Activated T-cell treated with anti-CD3 and anti-CD28 coated beads, Interleukin-2, amount 50 U/mL, for 72 hours (primary cell): ENCODE measurements around the gene NPW. TPM values are rescaled to one million over a fixed set of nuclear protein-coding genes. Genes with fewer than 3 reads are reported as not detected.
A peak's percentile ranks its signal among the peaks of the same experiment; 100 is the strongest.

Experiments used
- ATAC-seq, 2 donors: fragments of 150-1000 bp; cut with Tn5 transposase; replicated peaks in 1 of 2; 2 replicates each; pipeline ENCODE4 v1.10.0; 2021; ENCODE audit warnings: moderate library complexity in 2 of 2, mild to moderate bottlenecking in 1 of 2
- DNase-seq, 2 donors: peaks; one replicate each; pipeline ENCODE4 v3.0.0; 2021 to 2022; ENCODE audit warnings: mixed read lengths in 1 of 2
- H3K27ac Mint-ChIP-seq: one replicate; pipeline ENCODE4 v1.8.0; 2022; ENCODE audit warnings: mild to moderate bottlenecking, moderate library complexity, mixed read lengths
- H3K27me3 Mint-ChIP-seq: one replicate; pipeline ENCODE4 v1.8.0; 2022; ENCODE audit warnings: low read depth, mixed read lengths
- H3K36me3 Mint-ChIP-seq, 2 donors: one replicate each; pipeline ENCODE4 v1.8.0; 2022; ENCODE audit warnings: mixed read lengths in 2 of 2, mild to moderate bottlenecking in 1 of 2; ENCODE audit not compliant: insufficient read depth in 2 of 2
- H3K4me1 Mint-ChIP-seq: one replicate; pipeline ENCODE4 v1.8.0; 2022; ENCODE audit warnings: low read depth, mixed read lengths
- H3K4me3 Mint-ChIP-seq, 2 donors: one replicate each; pipeline ENCODE4 v1.8.0; 2022; ENCODE audit warnings: mild to moderate bottlenecking in 2 of 2, mixed read lengths in 2 of 2, moderate library complexity in 2 of 2
- H3K9me3 Mint-ChIP-seq, 2 donors: one replicate each; pipeline ENCODE4 v1.8.0; 2022; ENCODE audit warnings: mixed read lengths in 2 of 2
- total RNA-seq, 2 donors: library from RNA; stranded (reverse); gene quantifications; one replicate each; pipeline ENCODE4 v1.2.3, GENCODE V29; 2022

The NPW gene
- total RNA-seq, 2 donors from 2014 or later = 1.5 to 1.9 TPM

DNA sequence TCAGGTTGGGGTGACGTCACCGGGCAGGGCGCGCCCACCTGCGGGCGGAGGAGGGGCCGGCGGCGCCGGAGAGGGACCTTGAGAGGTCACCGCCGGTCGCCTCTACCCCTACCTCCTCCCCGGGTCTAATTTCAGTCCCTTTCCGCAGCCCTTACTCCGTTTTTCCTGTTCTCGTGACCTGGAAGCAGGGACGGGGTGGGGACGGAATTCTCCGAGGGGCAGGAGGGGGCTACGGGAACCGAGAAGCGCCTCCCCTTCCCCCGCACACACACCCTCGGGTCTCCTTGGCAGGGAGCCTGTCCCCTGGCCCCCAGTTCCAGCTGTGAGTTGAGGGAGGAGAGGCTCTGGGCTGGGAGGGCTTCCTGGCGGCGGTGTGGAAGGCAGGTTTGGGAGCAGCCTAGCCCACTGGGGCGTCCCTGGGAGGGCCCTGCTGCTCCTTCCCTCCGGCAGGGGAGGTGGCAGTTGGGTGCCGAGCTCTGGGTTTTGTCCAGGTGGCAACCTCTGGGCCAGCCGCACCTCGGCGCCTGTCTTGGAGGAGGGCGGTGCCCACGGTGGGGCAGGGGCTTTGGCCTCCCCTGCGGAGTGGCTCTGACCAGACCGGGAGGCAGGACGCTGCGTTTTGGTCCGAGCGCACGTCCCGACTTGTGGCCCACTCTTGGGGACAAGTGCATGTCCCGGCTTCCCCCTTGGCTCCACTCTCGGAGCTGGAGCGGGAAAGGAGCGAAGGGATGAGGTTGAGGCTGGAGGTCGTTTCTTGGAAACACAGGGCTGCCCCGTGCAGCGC is 29.0 kb upstream of the NPW start:
- DNase-seq (peak; percentile 80 to 83), ATAC-seq (peak; percentile 8 to 16)
- Mint-ChIP-seq H3K36me3 (peaks cover 6% of the 10 kb centered on the region in 2 donors), H3K27ac (no peak overlapping the region), H3K27me3 (peaks cover 8% of the 10 kb centered on the region), H3K4me3 (peak overlapping the region; percentile 86 to 88), H3K4me1 (peaks cover 22% of the 10 kb centered on the region), H3K9me3 (no peaks in the 10 kb centered on the region)

DNA sequence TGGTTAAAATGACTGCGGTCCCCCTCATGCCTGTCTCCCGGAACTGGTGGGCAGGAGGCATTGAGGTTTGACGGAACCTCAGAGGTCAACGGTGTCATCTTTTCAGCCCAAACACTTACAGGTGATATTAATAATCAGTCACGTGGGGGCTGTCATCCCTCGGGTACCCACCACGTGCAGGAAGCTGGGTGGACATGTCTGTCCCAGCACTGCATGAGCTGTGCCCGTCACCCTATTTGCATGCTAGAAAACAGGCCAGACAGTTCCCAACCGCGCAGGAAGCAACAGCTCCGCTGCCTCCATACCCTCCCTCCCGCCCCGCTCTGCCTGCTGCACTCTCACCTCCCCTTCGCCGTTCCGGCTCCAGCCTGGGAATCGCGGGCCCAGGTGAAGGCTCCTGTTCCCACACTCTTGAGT is 28.4 kb upstream of the NPW start:
- H3K36me3 Mint-ChIP-seq = peaks cover 6% of the 10 kb centered on the region in 2 donors
- peaks cover 8% of the 10 kb centered on the region for H3K27me3 Mint-ChIP-seq
- H3K4me1 Mint-ChIP-seq = peaks cover 25% of the 10 kb centered on the region
- peak; percentile 57 to 59 for DNase-seq
- peak; percentile 39 to 46 for ATAC-seq
- peak overlapping the region; percentile 86 to 88 for H3K4me3 Mint-ChIP-seq
- H3K9me3 Mint-ChIP-seq = no peaks in the 10 kb centered on the region
- H3K27ac Mint-ChIP-seq = no peak overlapping the region

DNA sequence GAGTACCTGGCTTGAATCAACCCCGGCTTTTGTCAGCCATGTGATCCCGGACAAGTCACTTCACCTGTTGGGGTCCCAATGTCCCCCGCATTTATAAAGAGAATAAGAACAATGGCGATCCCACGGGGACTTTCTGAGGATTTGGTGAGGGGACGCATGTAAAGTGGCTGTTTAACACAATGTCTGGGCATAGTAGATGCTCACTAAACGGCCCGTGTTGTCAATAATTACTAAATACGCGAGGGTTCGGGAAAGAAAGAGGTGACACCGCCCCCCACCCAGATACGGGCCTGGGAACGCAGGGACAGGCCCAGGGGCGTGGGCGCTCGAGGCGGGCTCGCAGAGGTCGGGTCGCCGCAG is 28.0 kb upstream of the NPW start:
- H3K27me3 Mint-ChIP-seq = peaks cover 8% of the 10 kb centered on the region
- ATAC-seq = no peak

DNA sequence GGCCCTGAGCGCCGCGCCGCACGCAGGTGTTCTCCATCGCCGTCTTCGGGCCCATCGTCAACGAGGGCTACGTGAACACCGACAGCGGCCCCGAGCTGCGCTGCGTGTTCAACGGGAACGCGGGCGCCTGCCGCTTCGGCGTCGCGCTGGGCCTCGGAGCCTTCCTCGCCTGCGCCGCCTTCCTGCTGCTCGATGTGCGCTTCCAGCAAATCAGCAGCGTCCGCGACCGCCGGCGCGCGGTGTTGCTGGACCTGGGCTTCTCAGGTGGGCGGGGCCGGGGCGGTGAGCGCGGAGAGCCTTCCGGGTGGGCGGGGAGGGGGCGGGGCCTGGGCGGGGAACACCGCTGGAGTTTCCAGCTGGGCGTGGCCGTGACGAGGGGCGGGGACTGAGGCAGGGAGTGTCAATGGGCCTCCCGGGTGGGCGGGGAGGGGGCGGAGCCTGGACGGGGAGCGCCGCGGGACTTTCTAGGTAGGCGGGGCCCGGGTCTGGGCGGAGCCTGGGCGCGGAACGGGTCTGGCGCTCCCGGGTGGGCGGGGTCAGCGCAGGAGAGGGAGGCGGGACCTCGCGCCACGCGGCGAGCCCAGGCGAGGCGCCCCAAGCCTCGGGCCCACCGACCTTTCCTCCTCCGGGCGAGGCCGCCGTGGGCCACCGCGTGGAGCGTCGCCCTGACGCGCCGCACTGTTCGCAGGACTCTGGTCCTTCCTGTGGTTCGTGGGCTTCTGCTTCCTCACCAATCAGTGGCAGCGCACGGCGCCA is 27.5 kb upstream of the NPW start:
- DNase-seq (peak; percentile 97), ATAC-seq (peak; percentile 64 to 71)
- Mint-ChIP-seq H3K9me3 (no peaks in the 10 kb centered on the region), H3K27me3 (peaks cover 8% of the 10 kb centered on the region), H3K27ac (no peak overlapping the region), H3K4me1 (peaks cover 33% of the 10 kb centered on the region), H3K4me3 (peak overlapping the region; percentile 86 to 88), H3K36me3 (peaks cover 2 to 6% of the 10 kb centered on the region in 2 donors)

More for the DNA sequence above, 28.0 kb upstream of the NPW start:
- no peak for DNase-seq
- peaks cover 2 to 6% of the 10 kb centered on the region in 2 donors for H3K36me3 Mint-ChIP-seq
- H3K4me1 Mint-ChIP-seq = peaks cover 30% of the 10 kb centered on the region
- no peaks in the 10 kb centered on the region for H3K9me3 Mint-ChIP-seq
- H3K4me3 Mint-ChIP-seq = peak overlapping the region; percentile 86 to 88
- peak overlapping the region; percentile 50 for H3K27ac Mint-ChIP-seq

DNA sequence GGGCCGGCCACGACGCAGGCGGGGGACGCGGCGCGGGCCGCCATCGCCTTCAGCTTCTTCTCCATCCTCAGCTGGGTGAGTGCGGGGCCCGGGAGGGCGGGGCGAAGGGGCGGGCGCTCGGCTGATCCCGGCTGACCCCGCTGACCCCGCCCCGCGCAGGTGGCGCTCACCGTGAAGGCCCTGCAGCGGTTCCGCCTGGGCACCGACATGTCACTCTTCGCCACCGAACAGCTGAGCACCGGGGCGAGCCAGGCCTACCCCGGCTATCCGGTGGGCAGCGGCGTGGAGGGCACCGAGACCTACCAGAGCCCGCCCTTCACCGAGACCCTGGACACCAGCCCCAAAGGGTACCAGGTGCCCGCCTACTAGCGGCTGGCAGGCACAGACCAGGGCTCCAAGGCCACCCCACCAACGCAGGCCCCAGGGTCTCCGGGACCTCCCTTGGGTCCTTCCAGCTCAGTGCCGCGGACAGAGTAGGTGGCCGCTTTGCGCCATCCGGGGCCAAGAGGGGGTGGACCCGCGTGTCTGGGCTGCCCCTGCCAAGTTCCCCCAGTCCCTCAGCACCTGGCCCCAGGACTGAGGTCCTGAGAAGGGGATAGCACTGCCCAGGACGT is 26.8 kb upstream of the NPW start:
- Mint-ChIP-seq H3K4me3 (no peak overlapping the region), H3K36me3 (peaks cover 2 to 6% of the 10 kb centered on the region in 2 donors)

DNA sequence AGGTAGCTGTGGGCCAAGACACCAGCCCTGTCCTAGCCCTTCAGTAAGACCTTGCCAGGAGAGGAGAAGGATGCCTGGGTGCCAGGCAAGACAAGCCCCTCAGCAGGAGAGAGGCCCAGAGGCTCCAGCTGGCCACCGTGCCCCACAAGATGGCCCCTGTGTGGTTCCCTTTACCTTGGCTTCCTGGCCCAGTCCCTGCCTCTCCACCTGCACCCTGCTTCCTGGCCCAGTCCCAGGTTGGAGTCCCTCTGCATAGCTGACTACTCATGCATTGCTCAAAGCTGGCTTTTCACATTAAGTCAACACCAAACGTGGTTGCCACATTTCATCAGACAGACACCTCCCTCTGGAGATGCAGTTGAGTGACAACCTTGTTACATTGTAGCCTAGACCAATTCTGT is 25.9 kb upstream of the NPW start:
- peaks cover 3 to 6% of the 10 kb centered on the region in 2 donors for H3K36me3 Mint-ChIP-seq
- peaks cover 33% of the 10 kb centered on the region for H3K4me1 Mint-ChIP-seq
- peak overlapping the region in 1 of 2 donors; percentile 36 for H3K4me3 Mint-ChIP-seq
- peak overlapping the region; percentile 23 for H3K27ac Mint-ChIP-seq
- H3K27me3 Mint-ChIP-seq = peaks cover 3% of the 10 kb centered on the region
- peak; percentile 45 to 55 for ATAC-seq
- DNase-seq = peak; percentile 74 to 75
- H3K9me3 Mint-ChIP-seq = no peaks in the 10 kb centered on the region

More for the DNA sequence above, 26.8 kb upstream of the NPW start:
- Mint-ChIP-seq H3K4me1 (peaks cover 33% of the 10 kb centered on the region), H3K9me3 (no peaks in the 10 kb centered on the region), H3K27me3 (peaks cover 8% of the 10 kb centered on the region), H3K27ac (no peak overlapping the region)
- ATAC-seq = no peak
- DNase-seq = no peak

DNA sequence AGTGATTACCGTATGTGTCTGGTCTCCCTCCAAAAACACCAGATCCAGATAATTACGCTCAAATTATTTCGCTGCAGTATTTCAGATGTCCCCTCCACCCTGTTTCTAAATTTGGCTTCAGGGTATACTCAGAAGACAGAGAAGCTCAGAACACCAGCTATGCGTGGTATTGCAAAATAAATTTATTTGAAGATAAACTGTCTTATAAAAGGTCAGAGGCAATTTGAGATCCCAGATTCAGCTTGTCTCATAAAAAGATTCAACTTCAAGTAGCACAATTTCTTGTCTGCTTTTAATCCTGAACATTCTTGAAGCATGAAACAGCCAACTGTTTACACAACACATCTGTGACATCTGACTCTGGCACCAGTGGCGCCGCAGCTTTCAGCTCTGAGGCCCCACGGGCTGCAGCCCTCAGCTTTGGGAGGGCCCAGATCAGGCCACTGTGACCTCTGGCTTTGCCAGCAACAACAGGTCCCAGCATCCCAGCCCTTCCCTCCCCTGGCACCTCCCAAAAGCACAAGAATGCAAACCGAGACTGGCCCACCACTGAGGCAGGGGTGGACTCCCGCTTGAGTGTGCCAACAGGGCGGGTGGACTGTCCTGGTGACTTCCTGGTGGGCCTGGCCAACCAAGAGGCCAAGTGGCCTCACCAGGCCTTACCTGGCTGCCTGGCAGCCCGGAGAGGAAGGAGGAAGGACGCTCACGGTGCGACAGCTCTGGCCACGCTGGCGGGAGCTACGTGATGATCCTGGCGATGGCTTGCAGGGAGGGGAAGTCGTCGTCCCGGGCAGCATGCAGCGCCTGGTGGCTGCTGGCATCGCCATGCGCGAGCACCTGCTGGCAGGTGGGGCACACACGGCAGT is 21.9 kb upstream of the NPW start:
- peaks cover 24% of the 10 kb centered on the region for H3K4me1 Mint-ChIP-seq
- peaks cover 4 to 9% of the 10 kb centered on the region in 2 donors for H3K36me3 Mint-ChIP-seq

DNA sequence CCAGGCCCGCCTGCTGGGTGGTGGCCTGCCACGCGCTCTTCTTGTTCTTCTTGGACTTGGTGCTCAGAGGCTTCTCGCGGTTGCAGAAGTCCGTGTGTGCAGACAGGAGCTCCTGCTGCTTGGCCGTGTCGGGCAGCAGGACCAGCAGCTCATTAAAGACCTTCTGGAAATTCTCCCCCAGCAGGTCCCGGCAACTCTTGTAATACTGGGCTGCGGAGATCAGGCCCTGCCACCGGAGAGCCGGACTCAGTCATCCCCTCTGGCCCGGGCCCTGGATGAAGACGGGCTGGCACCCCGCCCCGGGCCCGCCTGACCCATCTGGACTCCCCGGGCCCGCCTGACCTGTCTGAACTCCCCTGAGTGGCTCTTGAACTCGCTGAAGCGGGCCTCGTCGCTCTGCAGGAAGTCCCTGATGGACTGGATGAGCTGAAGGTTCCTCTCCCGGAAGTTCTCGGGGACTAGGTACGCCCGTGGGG is 21.2 kb upstream of the NPW start:
- peaks cover 3 to 9% of the 10 kb centered on the region in 2 donors for H3K36me3 Mint-ChIP-seq
- H3K4me3 Mint-ChIP-seq = no peak overlapping the region
- no peaks in the 10 kb centered on the region for H3K9me3 Mint-ChIP-seq
- ATAC-seq = no peak
- no peaks in the 10 kb centered on the region for H3K27me3 Mint-ChIP-seq
- peaks cover 21% of the 10 kb centered on the region for H3K4me1 Mint-ChIP-seq
- no peak for DNase-seq
- no peak overlapping the region for H3K27ac Mint-ChIP-seq

More for the DNA sequence above, 21.9 kb upstream of the NPW start:
- DNase-seq (no peak), ATAC-seq (no peak)
- Mint-ChIP-seq H3K4me3 (no peak overlapping the region), H3K27ac (no peak overlapping the region), H3K9me3 (no peaks in the 10 kb centered on the region), H3K27me3 (no peaks in the 10 kb centered on the region)

DNA sequence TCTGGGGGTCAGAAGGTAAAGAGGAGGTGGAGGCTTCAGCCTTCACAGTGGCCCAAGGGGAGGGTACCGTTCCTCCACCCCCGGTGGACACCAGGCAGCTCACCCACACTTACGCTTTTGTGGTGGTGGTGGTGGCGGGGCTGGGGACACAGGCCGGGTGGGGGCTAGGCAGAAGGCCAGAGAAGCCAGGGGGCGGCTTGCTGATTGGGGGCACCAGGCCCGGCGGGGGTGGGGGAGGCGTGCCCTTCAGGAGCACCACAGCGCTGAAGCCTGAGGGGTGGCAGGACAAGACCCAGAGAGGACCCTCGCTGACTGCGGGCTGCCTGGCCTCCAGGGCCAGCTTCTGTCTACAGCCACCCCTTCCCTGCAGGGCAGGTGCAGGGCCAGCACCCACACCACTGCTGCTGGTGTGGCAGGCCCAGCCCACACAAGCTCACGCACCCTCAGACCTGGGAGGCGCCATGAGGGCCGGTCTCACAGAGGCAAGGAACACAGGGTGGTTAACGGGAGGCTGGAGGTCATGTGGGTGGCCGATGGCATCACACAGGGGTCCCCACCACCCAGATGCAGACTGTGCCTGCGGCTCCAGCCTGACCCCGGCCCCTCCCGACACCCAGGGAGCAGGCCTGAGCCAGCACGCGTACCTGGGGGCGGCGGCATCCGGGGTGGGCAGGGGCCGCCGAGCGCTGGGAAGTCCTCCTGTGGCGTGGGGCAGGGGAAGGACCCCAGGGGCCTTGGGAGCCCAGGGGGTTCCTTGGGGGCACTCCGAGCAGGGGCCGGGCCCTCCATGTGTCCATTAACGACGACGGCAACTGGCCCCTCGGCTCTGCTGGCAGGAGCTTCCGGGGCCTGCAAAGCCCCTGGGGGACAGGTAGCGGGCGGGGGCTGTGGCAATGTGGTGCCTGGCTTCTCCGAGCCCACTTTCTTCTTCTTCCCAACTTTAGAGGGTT is 20.5 kb upstream of the NPW start:
- ATAC-seq = no peak
- H3K27me3 Mint-ChIP-seq = no peaks in the 10 kb centered on the region
- no peak overlapping the region for H3K27ac Mint-ChIP-seq
- DNase-seq = no peak
- peaks cover 14% of the 10 kb centered on the region for H3K4me1 Mint-ChIP-seq
- no peak overlapping the region for H3K4me3 Mint-ChIP-seq
- H3K36me3 Mint-ChIP-seq = peaks cover 2 to 9% of the 10 kb centered on the region in 2 donors
- H3K9me3 Mint-ChIP-seq = no peaks in the 10 kb centered on the region

DNA sequence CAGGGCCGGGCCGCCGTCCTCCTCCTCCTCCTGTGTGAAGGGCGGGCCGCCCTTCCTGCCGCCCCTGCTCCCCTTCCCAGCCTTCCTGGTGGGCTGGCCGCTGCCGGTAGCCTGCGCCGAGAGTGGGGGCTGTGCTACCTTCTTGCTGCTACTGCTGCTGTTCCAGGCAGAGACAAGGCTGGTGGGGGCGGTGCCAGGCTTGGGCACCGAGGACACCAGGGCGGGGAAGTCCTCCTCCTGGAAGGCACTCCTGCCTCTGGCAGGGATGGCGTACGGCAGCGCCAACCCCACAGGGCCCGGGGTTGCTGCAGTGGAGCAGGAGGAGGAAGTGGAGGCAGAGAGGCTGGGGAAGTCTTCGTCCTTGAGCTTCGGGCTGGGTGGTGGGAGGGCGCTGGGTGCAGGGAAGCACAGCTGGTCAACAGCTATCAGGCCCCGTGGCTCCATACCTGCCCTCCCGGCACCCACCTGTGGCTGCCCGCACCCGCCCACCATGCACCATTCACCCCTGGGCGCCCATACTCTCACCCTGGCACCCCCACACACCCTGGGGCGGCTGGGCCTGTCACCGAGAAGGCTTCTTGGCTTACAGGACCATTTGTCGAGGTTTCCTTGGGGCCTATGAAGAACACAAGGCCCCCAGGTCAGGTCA is 19.6 kb upstream of the NPW start:
- DNase-seq = no peak
- H3K27ac Mint-ChIP-seq = no peak overlapping the region
- H3K4me3 Mint-ChIP-seq = no peak overlapping the region
- peaks cover 14% of the 10 kb centered on the region for H3K4me1 Mint-ChIP-seq
- H3K36me3 Mint-ChIP-seq = peaks cover 2 to 9% of the 10 kb centered on the region in 2 donors
- no peaks in the 10 kb centered on the region for H3K9me3 Mint-ChIP-seq
- H3K27me3 Mint-ChIP-seq = no peaks in the 10 kb centered on the region
- no peak for ATAC-seq

DNA sequence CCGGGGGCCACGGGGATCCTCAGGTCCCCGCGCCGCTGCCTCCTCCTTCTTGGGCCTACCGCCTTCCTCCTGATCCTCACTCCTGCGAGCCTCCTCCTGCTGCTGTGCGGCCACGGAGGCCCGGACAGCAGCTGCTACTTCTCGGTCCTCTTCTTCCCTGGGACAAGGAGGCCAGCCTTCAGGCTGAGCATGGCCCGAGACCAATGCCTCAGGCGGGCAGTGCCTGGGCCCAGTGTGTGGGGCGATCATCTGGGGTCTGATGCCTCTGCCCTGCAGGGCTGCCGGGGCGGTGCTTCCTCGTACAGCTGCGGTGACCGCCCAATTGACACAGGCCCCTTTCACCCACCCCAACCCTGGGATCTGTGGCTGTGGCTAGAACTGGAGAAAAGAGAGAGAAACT is 18.6 kb upstream of the NPW start:
- H3K36me3 Mint-ChIP-seq = peaks cover 2 to 7% of the 10 kb centered on the region in 2 donors

More for the DNA sequence above, 18.6 kb upstream of the NPW start:
- Mint-ChIP-seq H3K4me3 (no peak overlapping the region), H3K27me3 (no peaks in the 10 kb centered on the region), H3K27ac (no peak overlapping the region), H3K9me3 (no peaks in the 10 kb centered on the region), H3K4me1 (peaks cover 20% of the 10 kb centered on the region)
- DNase-seq (no peak), ATAC-seq (no peak)
